Measurements from ENCODE around the gene CDC16.

- TF ChIP-seq, protein P1, sequence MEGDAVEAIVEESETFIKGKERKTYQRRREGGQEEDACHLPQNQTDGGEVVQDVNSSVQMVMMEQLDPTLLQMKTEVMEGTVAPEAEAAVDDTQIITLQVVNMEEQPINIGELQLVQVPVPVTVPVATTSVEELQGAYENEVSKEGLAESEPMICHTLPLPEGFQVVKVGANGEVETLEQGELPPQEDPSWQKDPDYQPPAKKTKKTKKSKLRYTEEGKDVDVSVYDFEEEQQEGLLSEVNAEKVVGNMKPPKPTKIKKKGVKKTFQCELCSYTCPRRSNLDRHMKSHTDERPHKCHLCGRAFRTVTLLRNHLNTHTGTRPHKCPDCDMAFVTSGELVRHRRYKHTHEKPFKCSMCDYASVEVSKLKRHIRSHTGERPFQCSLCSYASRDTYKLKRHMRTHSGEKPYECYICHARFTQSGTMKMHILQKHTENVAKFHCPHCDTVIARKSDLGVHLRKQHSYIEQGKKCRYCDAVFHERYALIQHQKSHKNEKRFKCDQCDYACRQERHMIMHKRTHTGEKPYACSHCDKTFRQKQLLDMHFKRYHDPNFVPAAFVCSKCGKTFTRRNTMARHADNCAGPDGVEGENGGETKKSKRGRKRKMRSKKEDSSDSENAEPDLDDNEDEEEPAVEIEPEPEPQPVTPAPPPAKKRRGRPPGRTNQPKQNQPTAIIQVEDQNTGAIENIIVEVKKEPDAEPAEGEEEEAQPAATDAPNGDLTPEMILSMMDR (conservative IDR thresholded peaks at IDR 0.05; ENCODE audit: low read depth, low read length): no peak
- TF ChIP-seq EZH2 (IDR thresholded peaks at IDR 0.05; ENCODE audit: borderline replicate concordance, low read depth, low read length, poor library complexity, severe bottlenecking): no peak
Observed at GRCh38 chr13:114212158-114212495, 22.6 kb upstream of the CDC16 start.

Data from A673 (cell line).